Posterior vena cava (tissue), 2 donors: ENCODE results near the gene LRRC55. TPM values are rescaled to one million over a fixed set of nuclear protein-coding genes. Genes with fewer than 3 reads are reported as not detected.
A peak's percentile ranks its signal among the peaks of the same experiment; 100 is the strongest.

Source experiments
- DNase-seq: peaks from one replicate; pipeline ENCODE4 v3.0.0-alpha.2; 2020; ENCODE audit warnings: low spot score
- intact Hi-C, 2 donors: fragments of 100-400 bp; cut with DNase I; formaldehyde crosslinking; loops; one replicate each; pipeline versions ENCODE4 v1.14.1 to v1.14.2; 2022 to 2023
- total RNA-seq, 2 donors: library from RNA; stranded (reverse); fragmentation: NEBNext Ultra II Directional; extraction: Animal tissue kit (Norgen Biotek cat#: 25700); gene quantifications; one replicate each; pipeline ENCODE4 v1.2.1, GENCODE V29; 2021
- donor health status: DM: yes; HTN: yes; CAD: no.
- donor health status: DM: yes; HTN: yes; CAD: no.

The LRRC55 gene
- total RNA-seq, 2 donors from 2014 or later: not detected

- no peak for DNase-seq
- intact Hi-C loops: no loop called here
Measured at GRCh38 chr11:57192316-57192715, 10.6 kb downstream of the LRRC55 start.

- no peak for DNase-seq
- intact Hi-C loops: no loop called here
Measured at GRCh38 chr11:57196596-57196995, 14.8 kb downstream of the LRRC55 start.

- no peak for DNase-seq
- intact Hi-C loops: no loop called here
Measured at GRCh38 chr11:57197762-57198161, 16.0 kb downstream of the LRRC55 start.

- intact Hi-C loops: no loop called here
- no peak for DNase-seq
Measured at GRCh38 chr11:57199330-57199729, 17.6 kb downstream of the LRRC55 start.

GRCh38 chr11:57200917-57201316 lies 19.2 kb downstream of the LRRC55 start:
- no peak for DNase-seq
- intact Hi-C loops: no loop called here

GRCh38 chr11:57202281-57202680 lies 20.5 kb downstream of the LRRC55 start:
- DNase-seq: peak; percentile 80
- intact Hi-C loops: no loop called here

GRCh38 chr11:57203359-57203758 lies 21.6 kb downstream of the LRRC55 start:
- intact Hi-C loops: no loop called here
- DNase-seq: peak; percentile 82

- no peak for DNase-seq
- intact Hi-C loops: no loop called here
Measured at GRCh38 chr11:57203882-57204480, 22.2 kb downstream of the LRRC55 start.

GRCh38 chr11:57205041-57205641 lies 23.4 kb downstream of the LRRC55 start:
- DNase-seq: no peak
- intact Hi-C loops: no loop called here

GRCh38 chr11:57207168-57207567 lies 25.4 kb downstream of the LRRC55 start:
- no peak for DNase-seq
- intact Hi-C loops: no loop called here

GRCh38 chr11:57210781-57211180 lies 29.0 kb downstream of the LRRC55 start:
- intact Hi-C loops: no loop called here
- no peak for DNase-seq

- intact Hi-C loops: no loop called here
- no peak for DNase-seq
Measured at GRCh38 chr11:57213342-57214097, 31.8 kb downstream of the LRRC55 start.

GRCh38 chr11:57214098-57214417 lies 32.3 kb downstream of the LRRC55 start:
- no peak for DNase-seq
- intact Hi-C loops: no loop called here

GRCh38 chr11:57214494-57214893 lies 32.7 kb downstream of the LRRC55 start:
- intact Hi-C loops: no loop called here
- no peak for DNase-seq

GRCh38 chr11:57216463-57216862 lies 34.7 kb downstream of the LRRC55 start:
- DNase-seq: no peak
- intact Hi-C loops: no loop called here

GRCh38 chr11:57217053-57217452 lies 35.3 kb downstream of the LRRC55 start:
- no peak for DNase-seq
- intact Hi-C loops: no loop called here

GRCh38 chr11:57219021-57219627 lies 37.4 kb downstream of the LRRC55 start:
- DNase-seq: no peak
- intact Hi-C loops: no loop called here

- DNase-seq: no peak
- intact Hi-C loops: no loop called here
Measured at GRCh38 chr11:57222239-57222638, 40.5 kb downstream of the LRRC55 start.

GRCh38 chr11:57223601-57224000 lies 41.8 kb downstream of the LRRC55 start:
- no peak for DNase-seq
- intact Hi-C loops: no loop called here

- intact Hi-C loops: no loop called here
- no peak for DNase-seq
Measured at GRCh38 chr11:57224128-57224527, 42.4 kb downstream of the LRRC55 start.

- DNase-seq: no peak
- intact Hi-C loops: no loop called here
Measured at GRCh38 chr11:57224537-57224936, 42.8 kb downstream of the LRRC55 start.
